A549 (cell line): Measurements from ENCODE around the gene ITGB2.

ENCODE experiments used
- BHLHE40 ChIP-seq: IDR thresholded peaks from 2 replicates; pipeline ENCODE4 v1.6.1; 2012; ENCODE audit warnings: low read depth, low read length, inconsistent platforms
- HMGXB4 ChIP-seq: fragments of 250-450 bp; sonication (Bioruptor Pico); IDR thresholded peaks from 2 replicates; pipeline ENCODE4 v1.5.0; 2021; ENCODE audit warnings: mild to moderate bottlenecking, moderate library complexity, borderline replicate concordance
- MAFK ChIP-seq: fragments of 450-650 bp; IDR thresholded peaks from 2 replicates; pipeline ENCODE4 v1.6.1; 2014; ENCODE audit not compliant: partially characterized antibody
- POLR2A ChIP-seq: IDR thresholded peaks from 2 replicates; pipeline ENCODE4 v1.6.1; 2012; ENCODE audit warnings: mild to moderate bottlenecking, low read length
- RAD21 ChIP-seq, 2 experiments: fragments of >200 bp in 1 of 2; sonication (Bioruptor Twin) in 1 of 2; formaldehyde crosslinking in 1 of 2; IDR thresholded peaks in 1 of 2; conservative IDR thresholded peaks in 1 of 2; 2 replicates in 1 of 2; 3 replicates in 1 of 2; pipeline ENCODE4 v1.6.1; 2012 to 2018; ENCODE audit warnings: inconsistent platforms in 1 of 2
- RCOR1 ChIP-seq: fragments of 150-350 bp; IDR thresholded peaks from 2 replicates; pipeline ENCODE4 v1.6.1; 2014; ENCODE audit warnings: antibody characterized with exemption, low read length, low read depth
- SMC3 ChIP-seq: fragments of >200 bp; sonication (Bioruptor Twin); formaldehyde crosslinking; IDR thresholded peaks from 3 replicates; pipeline ENCODE4 v1.6.1; 2018; ENCODE audit warnings: inconsistent platforms
- TF ChIP-seq, protein P1 (sequence below): fragments of >200 bp; sonication (Bioruptor Twin); formaldehyde crosslinking; IDR thresholded peaks from 3 replicates; pipeline ENCODE4 v1.5.1; 2016

- TF ChIP-seq POLR2A (no peak), HMGXB4 (CRISPR knock-in tag) (no peak), RCOR1 (no peak), BHLHE40 (no peak), MAFK (no peak), RAD21 (conservative IDR thresholded peaks at IDR 0.05 in 1 of 2, IDR thresholded peaks at IDR 0.05 in 1 of 2) (no peak), SMC3 (no peak)
- TF ChIP-seq, protein P1, sequence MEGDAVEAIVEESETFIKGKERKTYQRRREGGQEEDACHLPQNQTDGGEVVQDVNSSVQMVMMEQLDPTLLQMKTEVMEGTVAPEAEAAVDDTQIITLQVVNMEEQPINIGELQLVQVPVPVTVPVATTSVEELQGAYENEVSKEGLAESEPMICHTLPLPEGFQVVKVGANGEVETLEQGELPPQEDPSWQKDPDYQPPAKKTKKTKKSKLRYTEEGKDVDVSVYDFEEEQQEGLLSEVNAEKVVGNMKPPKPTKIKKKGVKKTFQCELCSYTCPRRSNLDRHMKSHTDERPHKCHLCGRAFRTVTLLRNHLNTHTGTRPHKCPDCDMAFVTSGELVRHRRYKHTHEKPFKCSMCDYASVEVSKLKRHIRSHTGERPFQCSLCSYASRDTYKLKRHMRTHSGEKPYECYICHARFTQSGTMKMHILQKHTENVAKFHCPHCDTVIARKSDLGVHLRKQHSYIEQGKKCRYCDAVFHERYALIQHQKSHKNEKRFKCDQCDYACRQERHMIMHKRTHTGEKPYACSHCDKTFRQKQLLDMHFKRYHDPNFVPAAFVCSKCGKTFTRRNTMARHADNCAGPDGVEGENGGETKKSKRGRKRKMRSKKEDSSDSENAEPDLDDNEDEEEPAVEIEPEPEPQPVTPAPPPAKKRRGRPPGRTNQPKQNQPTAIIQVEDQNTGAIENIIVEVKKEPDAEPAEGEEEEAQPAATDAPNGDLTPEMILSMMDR, result no peak
Observed at GRCh38 chr21:44850208-44850800, 70.4 kb downstream of the ITGB2 start.
